Measurements from ENCODE around the gene ISCA2.

The ISCA2 gene

DNA sequence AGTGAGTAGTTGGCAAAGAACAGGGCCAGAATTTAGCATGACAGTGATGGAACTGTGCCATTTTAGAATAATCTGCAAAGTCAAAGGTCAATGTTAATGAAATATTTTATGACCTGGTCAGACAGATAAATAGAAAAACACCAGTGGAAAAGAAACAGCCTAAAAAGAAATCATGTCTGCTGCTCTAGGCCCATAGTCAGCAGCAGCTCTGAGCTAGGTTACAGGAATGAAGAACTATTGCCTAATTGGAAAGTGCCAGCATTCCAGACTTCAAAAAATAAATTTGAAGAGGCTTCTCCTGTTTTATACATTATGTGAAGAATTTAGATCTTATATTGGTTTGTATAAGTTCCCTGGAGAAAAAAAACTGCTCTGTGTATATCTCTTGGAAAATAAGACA lies 10.2 kb upstream of the ISCA2 start:
- no peak for DNase-seq (ENCODE audit: low spot score)

GRCh38 chr14:74486164-74486563 lies 7.4 kb upstream of the ISCA2 start:
- DNase-seq (ENCODE audit: low spot score) = no peak

DNA sequence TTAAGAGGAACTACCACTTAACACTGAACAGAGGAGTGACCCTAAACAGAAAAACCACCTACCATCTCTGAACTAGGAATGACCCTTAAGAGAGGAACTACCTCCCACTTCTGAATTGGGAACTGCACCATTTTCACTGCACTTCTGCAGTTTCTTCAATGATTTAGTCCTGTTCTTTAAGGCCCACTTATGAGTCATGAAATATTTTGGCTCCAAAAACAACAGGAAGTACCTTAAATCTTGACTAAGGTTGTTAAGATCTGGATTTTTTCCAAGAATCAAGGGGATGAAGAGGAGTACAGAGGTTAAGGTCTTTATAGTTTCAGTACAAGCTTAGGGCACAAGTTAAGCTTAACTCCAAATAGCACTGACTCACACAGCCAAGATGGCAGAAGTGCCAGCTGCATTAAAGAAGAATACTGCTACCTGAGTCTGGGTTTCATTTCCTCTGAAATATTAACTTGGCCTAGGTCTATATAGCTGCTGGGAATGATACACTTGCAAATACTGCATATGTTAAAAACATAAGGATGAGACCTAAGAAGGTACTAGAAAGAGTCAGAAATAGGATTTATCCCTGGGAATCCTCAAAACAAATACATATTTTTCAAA lies 4.7 kb upstream of the ISCA2 start:
- no peak for DNase-seq (ENCODE audit: low spot score)

GRCh38 chr14:74490486-74490885 lies 3.1 kb upstream of the ISCA2 start:
- DNase-seq (ENCODE audit: low spot score) = no peak

GRCh38 chr14:74491956-74492775 lies 1.4 kb upstream of the ISCA2 start:
- peak; percentile 67 for DNase-seq (ENCODE audit: low spot score)

- DNase-seq (ENCODE audit: low spot score) = no peak
These were observed 706 bp upstream of the ISCA2 start, which contains the start of gene NPC2 for GRCh38 chr14:74492776-74493342. TSS of gene NPC2 (minus strand) at chr14:74493305. CDS start at chr14:74493274, 31 bp downstream.

GRCh38 chr14:74495356-74495755 lies 1.8 kb downstream of the ISCA2 start:
- no peak for DNase-seq (ENCODE audit: low spot score)

DNA sequence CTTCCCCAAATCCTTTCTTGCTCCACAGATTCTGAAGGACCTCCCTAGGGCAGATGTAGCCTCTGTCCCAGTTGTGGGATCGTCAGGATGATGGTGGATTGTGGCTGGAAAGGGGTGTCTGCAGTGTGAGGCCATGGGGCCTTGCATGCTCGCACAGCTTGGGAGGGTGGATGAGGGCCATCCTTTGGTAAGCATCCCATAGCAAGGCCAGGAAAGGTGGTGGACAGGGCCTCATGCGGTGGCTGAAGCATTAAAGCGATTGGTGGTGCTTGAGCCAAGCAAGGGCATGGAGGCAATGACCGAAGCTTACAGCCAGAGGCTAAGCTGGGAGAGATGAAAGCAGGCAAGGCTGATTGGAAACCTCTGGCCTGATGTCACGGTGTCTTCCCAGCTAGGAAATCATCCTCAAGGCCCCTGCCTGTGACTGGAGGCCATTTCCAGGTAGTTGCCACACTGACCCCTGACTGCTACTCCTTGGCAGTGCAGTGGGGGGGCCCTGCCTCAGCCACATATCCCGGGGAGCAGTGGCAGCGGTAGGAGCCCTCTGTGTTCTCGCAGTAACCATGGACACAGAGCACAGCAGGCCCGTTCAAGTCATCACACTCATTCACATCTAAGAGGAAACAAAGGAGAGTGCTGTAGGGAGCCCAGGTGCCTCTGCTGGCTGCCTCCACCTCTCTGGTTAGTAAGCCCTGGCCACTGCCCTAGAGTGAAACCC lies 7.0 kb downstream of the ISCA2 start:
- DNase-seq (ENCODE audit: low spot score) = no peak

DNA sequence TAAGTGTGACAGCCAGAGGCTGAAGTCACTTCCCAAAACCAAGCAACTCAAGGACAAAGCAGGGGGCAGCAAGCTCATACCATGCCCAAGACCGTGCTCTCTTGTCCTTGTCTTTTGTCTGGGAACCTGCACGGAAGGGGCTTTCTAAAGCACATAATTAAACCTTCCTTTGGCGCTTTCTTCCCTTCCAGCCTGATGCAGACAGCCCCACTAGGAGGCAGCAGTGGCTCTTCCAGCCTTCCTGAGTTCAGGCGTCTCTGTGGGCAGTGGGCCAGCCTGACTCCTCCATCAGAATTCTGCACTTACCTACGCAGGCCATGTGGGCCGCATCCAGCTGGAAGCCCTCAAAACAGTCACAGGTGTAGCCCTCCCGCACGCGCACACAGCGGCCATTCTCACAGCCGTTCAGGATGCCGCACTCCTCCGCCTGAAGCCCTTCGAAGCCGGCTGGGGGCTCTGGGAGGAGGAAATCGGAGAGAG lies 7.6 kb downstream of the ISCA2 start:
- DNase-seq (ENCODE audit: low spot score) = peak; percentile 71

GRCh38 chr14:74501691-74502090 lies 8.1 kb downstream of the ISCA2 start:
- DNase-seq (ENCODE audit: low spot score) = no peak

DNA sequence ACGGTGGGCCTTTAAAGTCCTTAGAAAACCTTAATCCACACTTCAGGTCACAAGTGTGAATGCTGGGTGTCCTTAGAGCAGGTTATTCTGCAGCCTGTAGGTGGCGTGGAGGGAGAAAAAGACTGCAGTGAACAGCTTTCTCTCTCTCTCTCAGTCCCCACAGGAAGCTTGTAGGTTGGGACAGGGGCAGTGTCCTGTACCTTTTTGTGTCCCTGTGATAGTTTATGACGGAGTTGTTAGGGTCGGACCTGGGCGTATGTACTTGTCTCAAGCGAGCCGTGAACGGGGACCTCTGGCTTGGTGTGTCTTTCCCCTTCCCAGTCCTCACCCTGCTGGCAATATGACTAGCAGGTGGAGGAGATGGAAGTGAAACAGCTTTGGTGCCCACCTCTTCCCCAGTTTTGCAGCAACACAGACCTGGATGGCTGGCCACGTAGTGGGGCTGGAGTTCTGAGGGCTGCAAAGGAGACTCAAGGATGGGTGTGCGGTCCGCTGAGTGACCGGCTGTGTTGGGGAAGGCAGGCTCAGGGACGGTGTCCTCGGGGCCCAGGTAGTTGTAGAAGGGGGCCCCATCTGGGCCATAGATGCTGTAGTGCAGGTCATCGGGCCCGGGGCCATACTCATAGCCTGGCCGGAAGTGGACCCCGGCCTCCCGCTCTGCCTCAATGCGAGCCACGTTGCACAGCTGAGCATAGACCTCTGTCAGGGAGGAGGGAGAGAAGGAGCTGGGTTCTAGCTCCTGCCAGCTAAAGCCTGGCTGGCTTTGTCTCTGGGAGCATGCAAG lies 8.9 kb downstream of the ISCA2 start:
- DNase-seq (ENCODE audit: low spot score) = peak; percentile 25

DNA sequence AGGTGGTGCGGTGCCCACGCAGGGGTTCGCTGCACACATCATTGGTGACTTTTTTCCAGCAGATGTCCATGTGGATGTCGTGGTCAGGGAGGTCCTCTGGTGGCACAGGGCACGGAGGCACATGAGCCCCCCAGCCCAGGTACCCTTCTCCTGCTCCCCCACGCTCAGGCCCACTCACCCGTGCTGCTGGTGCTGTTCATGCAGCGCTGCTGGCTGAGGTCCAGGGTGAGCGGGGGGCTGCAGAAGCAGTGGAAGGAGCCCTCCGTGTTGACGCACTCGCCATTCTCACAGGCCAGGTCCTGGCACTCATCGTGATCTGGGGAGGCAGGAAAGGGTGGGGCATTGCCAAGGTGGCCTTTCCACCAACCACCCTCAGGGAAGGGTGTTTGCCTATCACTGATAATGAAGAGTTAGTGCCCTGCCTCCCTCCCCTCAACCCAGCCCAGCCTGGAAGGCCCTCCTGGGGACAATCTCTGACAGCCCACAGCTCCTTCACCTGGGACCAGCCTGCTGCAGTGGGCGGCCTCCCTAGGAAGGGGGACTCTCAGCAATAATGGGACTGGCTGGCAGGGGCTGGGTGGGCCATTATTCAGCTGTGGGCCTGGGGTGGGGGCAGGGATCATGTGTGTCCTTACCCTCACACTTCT lies 9.8 kb downstream of the ISCA2 start:
- DNase-seq (ENCODE audit: low spot score) = no peak

- DNase-seq (ENCODE audit: low spot score) = no peak
These were observed 10.4 kb downstream of the ISCA2 start for GRCh38 chr14:74503938-74504335.

GRCh38 chr14:74504412-74504811 lies 10.8 kb downstream of the ISCA2 start:
- no peak for DNase-seq (ENCODE audit: low spot score)

- DNase-seq (ENCODE audit: low spot score) = no peak
These were observed 11.5 kb downstream of the ISCA2 start for GRCh38 chr14:74504874-74505720.

DNA sequence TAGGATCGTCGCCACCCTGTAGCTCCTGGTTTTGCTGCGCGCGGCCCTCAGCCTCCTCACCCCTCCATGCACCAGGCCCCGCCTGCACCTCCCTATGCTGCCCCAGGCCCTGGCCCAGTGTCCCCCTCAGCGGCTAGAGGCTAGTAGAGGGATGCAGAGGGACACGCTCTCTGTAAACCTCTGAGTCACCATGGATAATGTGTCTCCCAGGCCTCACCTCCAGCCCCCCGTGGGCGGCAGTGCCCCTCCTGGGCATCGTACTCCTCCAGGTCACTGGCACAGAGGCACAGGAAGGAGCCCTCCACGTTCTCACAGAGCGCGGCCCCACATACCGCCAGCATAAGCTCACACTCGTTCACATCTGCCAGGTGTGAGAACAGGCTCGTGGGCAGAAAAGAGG lies 12.3 kb downstream of the ISCA2 start:
- DNase-seq (ENCODE audit: low spot score) = no peak

DNA sequence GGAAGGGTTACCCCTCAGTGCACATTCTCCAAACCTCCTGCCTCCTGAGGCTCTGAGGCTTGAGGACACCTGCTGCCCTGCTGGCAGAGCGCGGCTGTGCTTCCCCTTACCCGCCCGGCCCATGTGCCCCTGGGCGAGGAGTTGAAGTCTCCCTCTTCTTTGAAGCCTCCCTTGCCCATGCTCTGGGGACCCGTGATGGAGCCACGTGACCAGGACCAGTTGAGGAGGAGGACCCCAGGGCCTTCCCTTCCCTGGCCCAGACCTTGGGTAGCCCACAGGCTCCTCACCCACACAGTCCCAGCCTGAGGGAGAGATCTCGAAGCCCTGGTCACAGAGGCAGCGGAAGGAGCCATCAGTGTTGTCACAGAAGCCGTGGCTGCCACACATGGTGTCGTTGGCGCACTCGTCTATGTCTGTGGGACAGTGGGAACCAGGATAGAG lies 12.9 kb downstream of the ISCA2 start:
- no peak for DNase-seq (ENCODE audit: low spot score)

GRCh38 chr14:74507085-74507484 lies 13.5 kb downstream of the ISCA2 start:
- no peak for DNase-seq (ENCODE audit: low spot score)

DNA sequence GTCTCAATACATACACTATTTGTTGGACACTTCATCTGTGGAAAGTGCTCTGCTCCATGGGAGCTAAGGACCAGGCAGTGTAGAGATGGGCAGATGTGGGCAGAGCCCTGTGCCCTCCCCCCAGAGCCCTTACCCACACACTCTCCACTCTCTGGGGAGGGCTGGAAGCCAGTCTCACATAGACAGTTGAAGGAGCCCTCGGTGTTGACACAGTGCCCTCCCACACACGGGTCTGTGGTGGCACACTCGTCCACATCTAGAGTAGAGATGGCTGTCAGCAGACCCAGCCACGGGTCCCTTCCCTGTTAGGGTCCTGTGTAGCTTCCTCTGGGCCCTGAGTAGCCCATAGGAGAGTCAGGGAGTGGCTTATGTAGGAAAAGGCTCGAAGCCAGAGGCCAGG lies 14.3 kb downstream of the ISCA2 start:
- DNase-seq (ENCODE audit: low spot score) = no peak

- no peak for DNase-seq (ENCODE audit: low spot score)
These were observed 14.7 kb downstream of the ISCA2 start for GRCh38 chr14:74508292-74508731.

Measured in pons (tissue), 1 donor.